OCI-LY3 (cell line): Measurements from ENCODE around the gene NODAL.

Source experiments
- H2AFZ ChIP-seq: fragments of 200-600, 300-600 bp; shearing (Covaris generic); 2 replicates; pipeline ENCODE4 v1.6.0; 2014; ENCODE audit warnings: antibody characterized with exemption, low read depth, low read length
- H3K27ac ChIP-seq: fragments of 200-600, 300-600 bp; sonication (generic); 2 replicates; pipeline ENCODE4 v1.5.1; 2014; ENCODE audit warnings: mild to moderate bottlenecking, low read length, moderate library complexity, mixed read lengths
- H3K27me3 ChIP-seq: fragments of 200-600, 300-600 bp; sonication (generic); 2 replicates; pipeline ENCODE4 v1.6.1; 2014; ENCODE audit warnings: low read depth, low read length, mixed read lengths
- H3K36me3 ChIP-seq: fragments of 200-600, 300-600 bp; sonication (generic); replicated peaks from 2 replicates; pipeline ENCODE3; 2014; ENCODE audit warnings: low read depth, low read length, mixed read lengths
- H3K4me1 ChIP-seq: fragments of 300-600, 200-600 bp; sonication (generic); 2 replicates; pipeline ENCODE4 v1.6.1; 2014; ENCODE audit warnings: low read length, mixed read lengths
- H3K4me2 ChIP-seq: fragments of 200-600, 300-600 bp; sonication (generic); 2 replicates; pipeline ENCODE4 v1.6.1; 2014; ENCODE audit warnings: low read length, mixed read lengths
- H3K4me3 ChIP-seq: fragments of 300-600, 200-600 bp; sonication (generic); 2 replicates; pipeline ENCODE4 v1.5.1; 2014; ENCODE audit warnings: antibody characterized with exemption, mild to moderate bottlenecking, low read length, moderate library complexity
- H3K79me2 ChIP-seq: fragments of 300-600, 200-600 bp; shearing (Covaris generic); 2 replicates; pipeline ENCODE4 v1.6.1; 2014; ENCODE audit warnings: mild to moderate bottlenecking, low read length, mixed read lengths
- H3K9ac ChIP-seq: fragments of 300-600, 200-600 bp; shearing (Covaris generic); 2 replicates; pipeline ENCODE4 v1.6.0; 2014; ENCODE audit warnings: mild to moderate bottlenecking, low read length, moderate library complexity
- H3K9me3 ChIP-seq: fragments of 200-600, 300-600 bp; shearing (Covaris generic); 2 replicates; pipeline ENCODE4 v1.6.1; 2014; ENCODE audit warnings: low read length, mixed read lengths; ENCODE audit not compliant: insufficient read depth
- H4K20me1 ChIP-seq: fragments of 200-600, 300-600 bp; sonication (generic); 2 replicates; pipeline ENCODE4 v1.6.1; 2016; ENCODE audit warnings: low read length, mixed read lengths; ENCODE audit not compliant: insufficient read depth
- CTCF ChIP-seq: fragments of 200-600, 300-600 bp; sonication (generic); IDR thresholded peaks from 2 replicates; pipeline ENCODE4 v1.5.1; 2014; ENCODE audit warnings: antibody characterized with exemption, low read length, low read depth
- EZH2phosphoT487 ChIP-seq: fragments of 200-600 bp; shearing (Covaris generic); IDR thresholded peaks from 2 replicates; pipeline ENCODE4 v1.6.1; 2018; ENCODE audit warnings: antibody characterized with exemption, mixed run types, low read depth

The NODAL gene

GRCh38 chr10:70455213-70455630 lies 13.7 kb upstream of the NODAL start:
- H3K4me3 ChIP-seq, result no peak overlapping the region
- no peak overlapping the region for H2AFZ ChIP-seq
- TF ChIP-seq CTCF (no peak), EZH2phosphoT487 (no peak)
- no peaks in the 10 kb centered on the region for H3K79me2 ChIP-seq
- H4K20me1 ChIP-seq, result no peaks in the 10 kb centered on the region
- no peak overlapping the region for H3K4me2 ChIP-seq
- no peak overlapping the region for H3K27ac ChIP-seq
- peaks cover 4% of the 10 kb centered on the region; the same call in 1 of the 2 replicates for H3K27me3 ChIP-seq
- no peak overlapping the region for H3K9ac ChIP-seq
- no peaks in the 10 kb centered on the region for H3K4me1 ChIP-seq
- no peaks in the 10 kb centered on the region for H3K36me3 ChIP-seq
- H3K9me3 ChIP-seq, result no peaks in the 10 kb centered on the region

DNA sequence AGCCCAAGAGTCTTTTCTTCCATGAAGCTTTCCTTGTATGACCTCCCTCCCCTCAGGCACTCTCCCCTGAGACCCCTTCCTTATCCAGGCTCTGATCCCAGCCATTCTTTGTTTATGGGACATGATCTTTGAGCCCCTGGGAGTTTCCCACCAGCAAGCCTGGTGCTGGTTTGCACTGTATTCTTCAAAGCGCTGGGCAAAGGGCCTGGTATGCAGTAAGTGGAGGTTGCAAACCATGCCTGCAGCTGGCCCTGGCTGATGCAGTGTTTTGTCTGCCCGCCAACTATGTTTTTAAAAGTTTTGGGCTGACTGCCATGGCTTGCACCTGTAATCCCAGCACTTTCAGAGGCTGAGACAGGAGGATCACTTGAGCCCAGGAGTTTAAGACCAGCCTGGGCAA lies 6.8 kb upstream of the NODAL start:
- Histone ChIP-seq H3K4me3 (no peak overlapping the region), H3K9ac (no peak overlapping the region), H4K20me1 (no peaks in the 10 kb centered on the region), H3K36me3 (no peaks in the 10 kb centered on the region), H2AFZ (no peak overlapping the region), H3K27ac (no peak overlapping the region), H3K27me3 (no peaks in the 10 kb centered on the region), H3K9me3 (no peaks in the 10 kb centered on the region), H3K4me1 (no peaks in the 10 kb centered on the region), H3K4me2 (no peak overlapping the region), H3K79me2 (no peaks in the 10 kb centered on the region)
- no peak for TF ChIP-seq CTCF
- no peak for TF ChIP-seq EZH2phosphoT487

- no peak overlapping the region for H3K4me2 ChIP-seq
- no peak overlapping the region for H3K9ac ChIP-seq
Measured at GRCh38 chr10:70445718-70446657, 4.5 kb upstream of the NODAL start.

More at GRCh38 chr10:70445718-70446657, 4.5 kb upstream of the NODAL start:
- Histone ChIP-seq H3K4me3 (no peak overlapping the region), H3K36me3 (no peaks in the 10 kb centered on the region), H3K79me2 (no peaks in the 10 kb centered on the region), H3K27ac (no peak overlapping the region), H2AFZ (no peak overlapping the region), H4K20me1 (no peaks in the 10 kb centered on the region), H3K9me3 (no peaks in the 10 kb centered on the region), H3K27me3 (no peaks in the 10 kb centered on the region), H3K4me1 (no peaks in the 10 kb centered on the region)
- TF ChIP-seq CTCF, result no peak
- no peak for TF ChIP-seq EZH2phosphoT487
